ENCODE results near the gene HYAL2. TPM values are rescaled to one million over a fixed set of nuclear protein-coding genes. Genes with fewer than 3 reads are reported as not detected.
"Not testable (repeated sequence)": the region's sequence is repeated elsewhere in the genome, so short reads cannot be mapped to it uniquely, and the experiment has no call there.

The HYAL2 gene
- total and polyA plus RNA-seq, 2 donors from 2014 or later: 93.2 to 142 TPM

DNA sequence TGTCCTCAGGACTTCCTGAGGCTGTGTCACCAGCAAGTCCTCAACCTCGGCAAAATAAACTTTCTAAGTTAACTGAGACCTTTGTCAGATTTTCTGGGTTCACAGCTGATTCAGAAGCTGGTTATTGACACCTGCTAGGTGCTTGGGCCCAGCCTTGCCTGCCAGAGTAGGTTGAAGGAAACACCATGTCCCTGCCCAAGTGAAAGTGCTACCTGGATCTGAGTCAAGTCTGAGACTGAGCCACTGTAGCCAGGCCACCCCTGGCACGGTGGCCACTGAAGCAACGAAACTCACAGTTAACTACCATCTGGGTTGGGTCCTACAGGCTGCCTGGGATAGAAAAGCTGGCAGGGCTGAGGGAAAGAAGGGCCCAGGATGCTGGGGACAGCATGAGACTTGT, 8.2 kb downstream of the HYAL2 start:
- intact Hi-C loops (cut with DNase I): no loop called here
- H3K9ac ChIP-seq (ENCODE audit: low read length in 3 of 3): no peak overlapping the region

DNA sequence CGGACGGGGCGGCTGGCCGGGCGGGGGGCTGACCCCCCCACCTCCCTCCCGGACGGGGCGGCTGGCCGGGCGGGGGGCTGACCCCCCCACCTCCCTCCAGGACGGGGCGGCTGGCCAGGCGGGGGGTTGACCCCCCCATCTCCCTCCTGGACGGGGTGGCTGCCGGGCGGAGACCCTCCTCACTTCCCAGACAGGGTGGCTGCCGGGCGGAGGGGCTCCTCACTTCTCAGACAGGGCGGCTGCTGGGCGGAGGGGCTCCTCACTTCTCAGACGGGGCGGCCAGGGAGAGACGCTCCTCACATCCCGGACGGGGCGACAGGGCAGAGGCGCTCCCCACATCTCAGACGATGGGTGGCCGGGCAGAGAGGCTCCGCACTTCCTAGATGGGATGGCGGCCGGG, 10.5 kb downstream of the HYAL2 start:
- H3K4me1 ChIP-seq (ENCODE audit: control insufficient read depth in 2 of 3, insufficient read depth in 2 of 3, low read depth in 1 of 3, low read length in 3 of 3); H3K4me3 ChIP-seq (ENCODE audit: low read length in 3 of 3); H3K36me3 ChIP-seq (ENCODE audit: control insufficient read depth in 2 of 3, insufficient read depth in 3 of 3, low read length in 3 of 3); H3K27ac ChIP-seq (ENCODE audit: low read depth in 2 of 2, low read length in 2 of 2); H3K27me3 ChIP-seq (ENCODE audit: control insufficient read depth, insufficient read depth, low read length); intact Hi-C loops (cut with DNase I); FAIRE-seq; DNase-seq; H3K9ac ChIP-seq (ENCODE audit: low read length in 3 of 3); H3K9me3 ChIP-seq (ENCODE audit: control insufficient read depth in 2 of 3, insufficient read depth in 1 of 3, low read length in 3 of 3): not testable (repeated sequence)

More for the DNA sequence above, 8.2 kb downstream of the HYAL2 start:
- H3K27me3 ChIP-seq (ENCODE audit: control insufficient read depth, insufficient read depth, low read length): no peaks in the 10 kb centered on the region
- no peaks in the 10 kb centered on the region for H3K9me3 ChIP-seq (ENCODE audit: control insufficient read depth in 2 of 3, insufficient read depth in 1 of 3, low read length in 3 of 3)
- no peak for DNase-seq
- no peak overlapping the region for H3K27ac ChIP-seq (ENCODE audit: low read depth in 2 of 2, low read length in 2 of 2)
- H3K4me3 ChIP-seq (ENCODE audit: low read length in 3 of 3): no peak overlapping the region
- FAIRE-seq: no peak
- TF ChIP-seq, protein P1, sequence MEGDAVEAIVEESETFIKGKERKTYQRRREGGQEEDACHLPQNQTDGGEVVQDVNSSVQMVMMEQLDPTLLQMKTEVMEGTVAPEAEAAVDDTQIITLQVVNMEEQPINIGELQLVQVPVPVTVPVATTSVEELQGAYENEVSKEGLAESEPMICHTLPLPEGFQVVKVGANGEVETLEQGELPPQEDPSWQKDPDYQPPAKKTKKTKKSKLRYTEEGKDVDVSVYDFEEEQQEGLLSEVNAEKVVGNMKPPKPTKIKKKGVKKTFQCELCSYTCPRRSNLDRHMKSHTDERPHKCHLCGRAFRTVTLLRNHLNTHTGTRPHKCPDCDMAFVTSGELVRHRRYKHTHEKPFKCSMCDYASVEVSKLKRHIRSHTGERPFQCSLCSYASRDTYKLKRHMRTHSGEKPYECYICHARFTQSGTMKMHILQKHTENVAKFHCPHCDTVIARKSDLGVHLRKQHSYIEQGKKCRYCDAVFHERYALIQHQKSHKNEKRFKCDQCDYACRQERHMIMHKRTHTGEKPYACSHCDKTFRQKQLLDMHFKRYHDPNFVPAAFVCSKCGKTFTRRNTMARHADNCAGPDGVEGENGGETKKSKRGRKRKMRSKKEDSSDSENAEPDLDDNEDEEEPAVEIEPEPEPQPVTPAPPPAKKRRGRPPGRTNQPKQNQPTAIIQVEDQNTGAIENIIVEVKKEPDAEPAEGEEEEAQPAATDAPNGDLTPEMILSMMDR (IDR thresholded peaks at IDR 0.05; ENCODE audit: borderline replicate concordance, extremely low read depth, insufficient read depth): no peak
- H3K36me3 ChIP-seq (ENCODE audit: control insufficient read depth in 2 of 3, insufficient read depth in 3 of 3, low read length in 3 of 3): peaks cover 6 to 18% (median 9%) of the 10 kb centered on the region in 3 donors
- peaks cover 0 to 19% (median 6%) of the 10 kb centered on the region in 3 donors for H3K4me1 ChIP-seq (ENCODE audit: control insufficient read depth in 2 of 3, insufficient read depth in 2 of 3, low read depth in 1 of 3, low read length in 3 of 3)

DNA sequence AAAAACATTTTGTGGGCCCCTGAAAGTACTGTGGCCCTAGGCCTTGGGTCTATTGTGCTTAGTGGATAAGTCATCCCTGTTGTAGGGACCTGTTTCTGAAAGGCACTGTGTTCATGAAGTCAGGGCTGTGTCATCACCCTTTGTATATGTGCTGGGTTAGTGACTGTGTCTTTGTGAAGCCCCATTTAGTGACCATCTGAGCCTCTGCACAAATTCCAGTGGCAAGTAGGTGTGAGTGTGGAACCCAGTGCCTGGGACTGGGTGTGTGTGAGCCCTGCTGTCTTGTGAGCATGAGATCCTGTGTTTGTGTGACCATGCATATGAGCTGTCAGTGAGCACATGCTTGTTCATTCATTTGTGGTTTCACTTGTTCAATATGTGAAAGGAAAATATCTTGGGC, 17.9 kb downstream of the HYAL2 start:
- Histone ChIP-seq H3K27me3 (ENCODE audit: control insufficient read depth, insufficient read depth, low read length) (no peaks in the 10 kb centered on the region), H3K4me3 (ENCODE audit: low read length in 3 of 3) (no peak overlapping the region), H3K36me3 (ENCODE audit: control insufficient read depth in 2 of 3, insufficient read depth in 3 of 3, low read length in 3 of 3) (peaks cover 0 to 6% (median 3%) of the 10 kb centered on the region in 3 donors), H3K9ac (ENCODE audit: low read length in 3 of 3) (no peak overlapping the region), H3K9me3 (ENCODE audit: control insufficient read depth in 2 of 3, insufficient read depth in 1 of 3, low read length in 3 of 3) (no peaks in the 10 kb centered on the region), H3K27ac (ENCODE audit: low read depth in 2 of 2, low read length in 2 of 2) (no peak overlapping the region), H3K4me1 (ENCODE audit: control insufficient read depth in 2 of 3, insufficient read depth in 2 of 3, low read depth in 1 of 3, low read length in 3 of 3) (peaks cover 4 to 30% (median 10%) of the 10 kb centered on the region in 3 donors)
- no peak for DNase-seq
- intact Hi-C loops (cut with DNase I): no loop called here
- TF ChIP-seq, protein P1 (IDR thresholded peaks at IDR 0.05; ENCODE audit: borderline replicate concordance, extremely low read depth, insufficient read depth): no peak
- FAIRE-seq: no peak

DNA sequence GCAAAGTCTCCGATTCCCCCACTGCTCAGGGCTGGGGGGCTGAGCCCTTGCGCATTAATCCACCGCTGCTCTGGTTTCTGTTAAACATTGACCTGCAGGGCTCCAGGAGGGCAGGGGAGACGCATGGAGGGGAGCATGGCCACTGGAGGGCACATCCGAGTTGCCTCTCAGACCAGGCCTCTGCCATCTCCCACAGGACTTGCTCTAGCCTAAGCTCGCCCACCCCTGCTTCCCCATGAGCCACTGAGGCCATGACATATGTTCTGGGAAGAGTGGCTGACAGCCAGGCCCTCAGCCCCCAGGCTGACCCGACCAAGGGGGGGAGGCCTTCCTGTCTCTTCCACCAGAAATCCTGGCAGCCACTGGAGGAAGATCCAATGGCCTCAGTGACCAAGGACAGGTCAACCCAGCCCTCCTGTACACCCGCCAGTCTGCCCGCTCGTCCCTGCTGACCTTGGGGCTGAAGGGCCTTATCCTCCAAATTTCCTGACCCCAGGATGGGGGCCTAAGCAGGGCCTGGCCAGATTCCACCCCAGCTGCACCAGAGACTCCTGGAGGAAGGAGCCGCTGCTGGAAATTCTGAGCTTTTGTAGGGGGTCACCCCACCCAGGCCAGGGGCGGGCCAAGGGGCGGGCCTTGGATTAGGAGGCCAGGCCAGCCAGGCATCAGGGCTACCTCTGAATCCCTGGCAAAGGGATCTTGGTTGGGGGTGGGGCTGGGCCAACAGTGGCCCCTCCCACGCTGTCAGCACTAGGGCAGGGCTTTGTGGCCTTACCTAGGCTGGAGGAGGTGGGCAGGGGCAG, 19.3 kb downstream of the HYAL2 start, which contains the start of gene HYAL1:
HYAL1 (minus strand) TSS at position 562 of the 803 bp plus-strand sequence. CDS start 618 bp downstream, outside the sequence.
- no peaks in the 10 kb centered on the region for H3K9me3 ChIP-seq (ENCODE audit: control insufficient read depth in 2 of 3, insufficient read depth in 1 of 3, low read length in 3 of 3)
- peaks cover 0 to 6% (median 3%) of the 10 kb centered on the region in 3 donors for H3K36me3 ChIP-seq (ENCODE audit: control insufficient read depth in 2 of 3, insufficient read depth in 3 of 3, low read length in 3 of 3)
- intact Hi-C loops (cut with DNase I): no loop called here
- peak within 1 kb of the TSS; percentile 92 to 96 for H3K27ac ChIP-seq (ENCODE audit: low read depth in 2 of 2, low read length in 2 of 2)
- peak; percentile 73 to 95 (median 82) for DNase-seq
- H3K9ac ChIP-seq (ENCODE audit: low read length in 3 of 3): peak within 1 kb of the TSS in 2 of 3 donors; percentile 65 to 89
- H3K4me1 ChIP-seq (ENCODE audit: control insufficient read depth in 2 of 3, insufficient read depth in 2 of 3, low read depth in 1 of 3, low read length in 3 of 3): peaks cover 4 to 38% (median 14%) of the 10 kb centered on the region in 3 donors
- peak within 1 kb of the TSS in 2 of 3 donors; percentile 49 to 79 for H3K4me3 ChIP-seq (ENCODE audit: low read length in 3 of 3)
- FAIRE-seq: no peak
- TF ChIP-seq, protein P1 (IDR thresholded peaks at IDR 0.05; ENCODE audit: borderline replicate concordance, extremely low read depth, insufficient read depth): peak; percentile 25
- no peaks in the 10 kb centered on the region for H3K27me3 ChIP-seq (ENCODE audit: control insufficient read depth, insufficient read depth, low read length)
